Measurements from ENCODE around the gene PSMB2. TPM values are rescaled to one million over a fixed set of nuclear protein-coding genes. Genes with fewer than 3 reads are reported as not detected.
A peak's percentile ranks its signal among the peaks of the same experiment; 100 is the strongest.

The PSMB2 gene
- total and polyA plus RNA-seq, 10 of the 15 experiments (the other 5 are each of a cell fraction or from before 2014, with no cell fraction given): 71.7 to 299 (median 145) TPM

GRCh38 chr1:35557118-35557610 is 84.2 kb downstream of the PSMB2 start, which contains the start of gene KIAA0319L:
Gene KIAA0319L, minus strand, starts transcription at chr1:35557403. Its CDS starts 2,912 bp downstream, at chr1:35554491.
- peaks cover 10% of the 10 kb centered on the region for H3K4me1 ChIP-seq (ENCODE audit: control insufficient read depth, insufficient read depth, low read length)
- peak; percentile 68 for FAIRE-seq
- TF ChIP-seq MXI1 (IDR thresholded peaks at IDR 0.05; ENCODE audit: low read depth, low read length) (peak; percentile 10), GATAD2B (conservative IDR thresholded peaks at IDR 0.05; ENCODE audit: low read depth) (0 out of 2 replicates have a peak, but pooled peaks have one; percentile 43), NFYB (IDR thresholded peaks at IDR 0.05; ENCODE audit: insufficient read depth, low read depth, low read length) (no peak), ZNF207 (IDR thresholded peaks at IDR 0.05; ENCODE audit: borderline replicate concordance) (no peak), MTA3 (IDR thresholded peaks at IDR 0.05; ENCODE audit: borderline replicate concordance, low read length) (no peak), MAX (IDR thresholded peaks at IDR 0.05; ENCODE audit: low read depth, low read length) (no peak), KLF5 (IDR thresholded peaks at IDR 0.05; ENCODE audit: partially characterized antibody) (no peak), ZNF687 (IDR thresholded peaks at IDR 0.05) (0 out of 2 replicates have a peak, but pooled peaks have one; percentile 34), ZBTB40 (IDR thresholded peaks at IDR 0.05; ENCODE audit: borderline replicate concordance) (peak; percentile 94; the same call in 1 of the 2 replicates), EP300 (IDR thresholded peaks at IDR 0.05; ENCODE audit: borderline replicate concordance in 1 of 2, control insufficient read depth in 1 of 2, low read depth in 2 of 2, low read length in 2 of 2) (no peak), WRNIP1 (IDR thresholded peaks at IDR 0.05; ENCODE audit: borderline replicate concordance, low read depth, low read length) (no peak), DPF2 (IDR thresholded peaks at IDR 0.05) (peak; percentile 44; the same call in 1 of the 2 replicates), HCFC1 (IDR thresholded peaks at IDR 0.05; ENCODE audit: low read length) (no peak), ZNF384 (IDR thresholded peaks at IDR 0.05; ENCODE audit: borderline replicate concordance, low read depth, low read length) (no peak), NR2F1 (conservative IDR thresholded peaks at IDR 0.05) (peak; percentile 21; the same call in 1 of the 2 replicates)

More at GRCh38 chr1:35557118-35557610, 84.2 kb downstream of the PSMB2 start, which contains the start of gene KIAA0319L:
- SMC1A ChIA-PET (ENCODE audit: uncharacterized antibody, unreplicated experiment): interaction anchor here (0.6 to 2.6 kb wide), 15 partner anchors 8 to 350 kb away, joined by 3 to 26 read pairs (median 6); partner anchors contain the start of gene CLSPN
- Histone ChIP-seq H3K4me3 (peak within 1 kb of the TSS; percentile 67), H4K20me1 (ENCODE audit: control insufficient read depth, insufficient read depth) (no peaks in the 10 kb centered on the region), H2AFZ (ENCODE audit: control insufficient read depth, low read depth, low read length) (peak within 1 kb of the TSS; percentile 100), H3K4me2 (ENCODE audit: control insufficient read depth, insufficient read depth) (peak within 1 kb of the TSS; percentile 92), H3K79me2 (ENCODE audit: control insufficient read depth, insufficient read depth, low read length) (peaks cover 44% of the 10 kb centered on the region), H3K9me3 (replicated peaks; ENCODE audit: control insufficient read depth, insufficient read depth, low read length) (no peaks in the 10 kb centered on the region), H3K9ac (ENCODE audit: control insufficient read depth, insufficient read depth, low read length) (peak within 1 kb of the TSS; percentile 93), H3K27ac (ENCODE audit: control insufficient read depth, insufficient read depth) (peak within 1 kb of the TSS; percentile 97), H3K27me3 (replicated peaks in 1 of 2; ENCODE audit: control insufficient read depth in 2 of 2, insufficient read depth in 2 of 2, low read length in 1 of 2) (no peaks in the 10 kb centered on the region), H3K36me3 (ENCODE audit: control insufficient read depth in 2 of 2, insufficient read depth in 2 of 2, low read length in 1 of 2) (peaks cover 0 to 3% of the 10 kb centered on the region in 2 experiments; a peak in 3 of 4 replicates)
- RAD21 ChIA-PET (ENCODE audit: unreplicated experiment): interaction anchor here (0.6 to 4.6 kb wide), 9 partner anchors 8 to 159 kb away, joined by 3 to 35 read pairs (median 5); no protein-coding TSS in a partner anchor
- WGBS (ENCODE audit: insufficient coverage, insufficient replicate concordance, low lambda C conversion rate, missing lambda C conversion rate): 3% methylated on average over 30 of the region's 39 CpGs
- ATAC-seq: peak; percentile 90
- in situ Hi-C loops (cut with MboI) (no loop called here), intact Hi-C loops (cut with micrococcal nuclease; ENCODE audit: unreplicated experiment) (loop anchor here (2.0 kb wide), 1 partner anchor 18 kb away; no protein-coding TSS in a partner anchor)
- no peak for DNase-seq (ENCODE audit: low read depth, low spot score)
- BruUV-seq (replicated peaks): no TSS peak
- CTCF ChIA-PET: interaction anchor here (0.9 to 3.9 kb wide), 7 partner anchors 11 to 159 kb away, joined by 3 to 40 read pairs (median 6); no protein-coding TSS in a partner anchor
- POLR2A ChIA-PET: interaction anchor here (0.8 to 2.9 kb wide), 8 partner anchors 8 to 213 kb away, joined by 3 to 19 read pairs (median 4); partner anchors contain the start of gene CLSPN
